ENCODE results near the gene GFER.

GFER gene

GRCh38 chr16:2003231-2003826, 19.3 kb downstream of the GFER start:
- TF ChIP-seq CTCF (IDR thresholded peaks at IDR 0.05): no peak

- peak; percentile 95 for TF ChIP-seq CTCF (IDR thresholded peaks at IDR 0.05)
Measured at GRCh38 chr16:2003827-2004641, 20.0 kb downstream of the GFER start.

- no peak for TF ChIP-seq CTCF (IDR thresholded peaks at IDR 0.05)
Measured at GRCh38 chr16:2004795-2005517, 21.0 kb downstream of the GFER start.

- no peak for TF ChIP-seq CTCF (IDR thresholded peaks at IDR 0.05)
Measured at GRCh38 chr16:2005646-2006045, 21.7 kb downstream of the GFER start.

GRCh38 chr16:2006317-2006716, 22.3 kb downstream of the GFER start:
- no peak for TF ChIP-seq CTCF (IDR thresholded peaks at IDR 0.05)

GRCh38 chr16:2007081-2007836, 23.3 kb downstream of the GFER start:
- TF ChIP-seq CTCF (IDR thresholded peaks at IDR 0.05): no peak

- no peak for TF ChIP-seq CTCF (IDR thresholded peaks at IDR 0.05)
Measured at GRCh38 chr16:2008009-2008526, 24.1 kb downstream of the GFER start.

Data from LNCAP (cell line).